Smooth muscle cell (in vitro differentiated cells): Measurements from ENCODE around the gene VPS35. TPM values are rescaled to one million over a fixed set of nuclear protein-coding genes. Genes with fewer than 3 reads are reported as not detected.
"Not testable (repeated sequence)": the region's sequence is repeated elsewhere in the genome, so short reads cannot be mapped to it uniquely, and the experiment has no call there.

Experiments used
- DNase-seq: peaks from one replicate; lab custom pipeline; 2025; ENCODE audit not compliant: unreplicated experiment; lab: John Stamatoyannopoulos, UW
- H2AFZ ChIP-seq: fragments of 200-600 bp; sonication (generic); 2 replicates; pipeline ENCODE4 v1.6.0; 2016; ENCODE audit warnings: antibody characterized with exemption, low read depth, mild to moderate bottlenecking
- H3F3A ChIP-seq: fragments of 200-600 bp; sonication (generic); 2 replicates; pipeline ENCODE4 v1.6.0; 2017; ENCODE audit warnings: antibody characterized with exemption, low read depth
- H3K27ac ChIP-seq: fragments of 200-600 bp; sonication (generic); 2 replicates; pipeline ENCODE4 v1.5.1; 2016; ENCODE audit warnings: low read depth, mild to moderate bottlenecking
- H3K27me3 ChIP-seq: fragments of 200-600 bp; sonication (generic); 2 replicates; pipeline ENCODE4 v1.6.1; 2016; ENCODE audit warnings: low read depth, mild to moderate bottlenecking
- H3K36me3 ChIP-seq: fragments of 200-600 bp; sonication (generic); 2 replicates; pipeline ENCODE4 v1.5.1; 2016; ENCODE audit warnings: low read depth
- H3K4me1 ChIP-seq: fragments of 200-600 bp; sonication (generic); 2 replicates; pipeline ENCODE4 v1.5.1; 2016; ENCODE audit warnings: low read depth
- H3K4me2 ChIP-seq: fragments of 200-600 bp; sonication (generic); 2 replicates; pipeline ENCODE4 v1.6.0; 2016; ENCODE audit warnings: mild to moderate bottlenecking
- H3K4me3 ChIP-seq: fragments of 200-600 bp; sonication (generic); 2 replicates; pipeline ENCODE4 v1.5.1; 2016; ENCODE audit warnings: mild to moderate bottlenecking
- H3K79me2 ChIP-seq: fragments of 200-600 bp; sonication (generic); 2 replicates; pipeline ENCODE4 v1.6.0; 2016; ENCODE audit warnings: low read depth, mild to moderate bottlenecking
- H3K9ac ChIP-seq: fragments of 200-600 bp; sonication (generic); 2 replicates; pipeline ENCODE4 v1.6.0; 2016; ENCODE audit warnings: low read depth
- H3K9me3 ChIP-seq: fragments of 200-600 bp; sonication (generic); replicated peaks from 2 replicates; pipeline ENCODE4 v1.5.1; 2016; ENCODE audit warnings: low read depth
- H4K20me1 ChIP-seq: fragments of 200-600 bp; sonication (generic); 2 replicates; pipeline ENCODE4 v1.6.0; 2016; ENCODE audit warnings: low read depth
- CTCF ChIP-seq: fragments of 200-600 bp; sonication (generic); IDR thresholded peaks from 2 replicates; pipeline ENCODE4 v1.5.1; 2017; ENCODE audit warnings: borderline replicate concordance, mild to moderate bottlenecking, antibody characterized with exemption; ENCODE audit not compliant: insufficient read depth, poor library complexity, severe bottlenecking
- WGBS: methylation state at CpG from one replicate; pipeline ENCODE4 v1.1.7; 2016; ENCODE audit warnings: low lambda C conversion rate; 5-methylcytosine and 5-hydroxymethylcytosine counted together
- polyA plus RNA-seq: library from polyadenylated mRNA; unstranded; fragments of >200 nt; fragmentation: Nextera tagmentation; extraction: Ambion mirVana; gene quantifications from 2 replicates; pipeline ENCODE4 v1.2.1, GENCODE V29; 2016
- total RNA-seq: library from RNA; depleted of rRNA; stranded (reverse); fragments of >200 nt; gene quantifications from 2 replicates; pipeline ENCODE4 v1.2.3, GENCODE V29; 2014

VPS35 gene
- total and polyA plus RNA-seq, 2 experiments from 2014 or later: 59.5 to 103 TPM

GRCh38 chr16:46632778-46633733 is 55.9 kb downstream of the VPS35 start:
- Histone ChIP-seq H3K36me3 (no peaks in the 10 kb centered on the region), H4K20me1 (no peaks in the 10 kb centered on the region), H3F3A (no peaks in the 10 kb centered on the region), H3K4me3 (peak overlapping the region; percentile 48), H3K27ac (no peak overlapping the region), H3K27me3 (peaks cover 23% of the 10 kb centered on the region), H2AFZ (peak overlapping the region; percentile 72), H3K9me3 (no peaks in the 10 kb centered on the region), H3K4me1 (no peaks in the 10 kb centered on the region), H3K9ac (no peak overlapping the region), H3K79me2 (no peaks in the 10 kb centered on the region), H3K4me2 (peak overlapping the region; percentile 84)
- TF ChIP-seq CTCF: no peak
- WGBS: 22% methylated on average over 32 of the region's 32 CpGs
- no peak for DNase-seq

DNA sequence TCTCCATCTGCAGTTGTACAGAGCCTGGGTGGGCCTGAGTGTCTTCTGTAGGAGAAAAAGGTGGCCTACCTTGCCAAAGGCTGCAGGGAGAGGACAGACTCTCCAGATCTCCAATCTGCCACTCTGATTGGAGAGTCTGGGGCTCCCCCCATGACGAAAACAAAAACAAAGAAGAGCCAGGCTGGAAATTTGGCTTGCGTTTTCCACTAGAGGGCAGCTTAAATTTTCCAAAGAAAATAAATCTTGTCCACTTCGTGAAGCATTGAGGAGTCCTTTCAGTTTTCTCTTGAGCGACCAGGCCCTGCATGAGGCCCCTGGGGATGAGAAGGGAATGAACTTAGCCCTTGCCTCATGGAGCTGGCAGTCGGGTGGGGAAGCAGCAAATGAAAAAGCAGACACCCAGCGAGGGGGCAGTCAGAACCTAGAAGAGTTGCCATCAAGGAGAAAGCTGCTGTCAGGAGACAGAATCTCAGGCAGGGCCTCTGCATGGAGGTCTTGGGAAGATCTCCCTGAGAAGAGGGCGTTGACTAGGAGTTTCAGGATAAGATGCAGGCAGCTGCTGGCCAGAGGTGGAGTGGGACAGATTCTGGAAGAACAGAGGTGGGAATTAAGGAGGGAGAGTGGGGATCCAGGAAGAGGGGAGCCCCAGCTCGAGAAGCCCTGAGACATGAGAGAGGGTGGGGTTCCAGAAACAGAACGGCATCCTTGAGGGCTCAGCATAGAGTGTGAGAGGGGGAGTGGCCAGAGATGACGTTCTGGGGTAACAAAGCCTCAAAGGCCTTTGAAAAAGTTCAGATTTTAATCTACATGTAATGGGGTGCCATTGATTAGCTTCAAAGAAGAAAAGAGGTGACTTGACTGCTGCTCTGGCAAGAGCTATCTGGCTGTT is 59.4 kb downstream of the VPS35 start:
- Histone ChIP-seq H3K4me2 (peak overlapping the region; percentile 67), H3K27ac (no peak overlapping the region), H3K79me2 (no peaks in the 10 kb centered on the region), H3K27me3 (peaks cover 16% of the 10 kb centered on the region), H3K9me3 (no peaks in the 10 kb centered on the region), H3K4me3 (no peak overlapping the region), H3K9ac (no peak overlapping the region), H3K4me1 (no peaks in the 10 kb centered on the region), H3F3A (no peaks in the 10 kb centered on the region), H4K20me1 (no peaks in the 10 kb centered on the region), H3K36me3 (no peaks in the 10 kb centered on the region), H2AFZ (peak overlapping the region; percentile 16)
- 50% methylated on average over 10 of the region's 10 CpGs for WGBS
- DNase-seq: no peak
- peak; percentile 33 for TF ChIP-seq CTCF

DNA sequence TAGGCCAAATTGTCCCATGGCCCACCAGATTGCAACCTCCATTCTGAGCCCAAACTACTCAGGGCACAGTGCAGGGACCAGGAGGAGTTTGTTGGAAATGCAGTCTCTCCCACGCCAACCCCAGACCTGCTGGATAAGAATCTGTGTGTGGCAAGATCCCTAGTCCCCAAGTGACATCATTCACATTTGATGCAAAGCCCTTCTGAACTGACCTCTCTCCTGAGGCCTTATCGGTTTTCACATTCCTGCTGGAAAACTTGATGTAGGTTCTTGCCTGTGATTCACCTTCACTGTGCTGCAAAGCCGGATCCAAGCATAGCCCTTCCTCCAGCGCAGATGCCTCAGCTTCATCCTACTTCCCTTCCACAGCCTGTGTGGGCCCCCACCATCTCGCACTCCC is 61.2 kb downstream of the VPS35 start:
- no peak overlapping the region for H3K9ac ChIP-seq
- no peak for TF ChIP-seq CTCF
- 91% methylated on average over 5 of the region's 5 CpGs for WGBS
- no peaks in the 10 kb centered on the region for H4K20me1 ChIP-seq
- H3K4me3 ChIP-seq: no peak overlapping the region
- no peaks in the 10 kb centered on the region for H3K36me3 ChIP-seq
- H3K27me3 ChIP-seq: peaks cover 8% of the 10 kb centered on the region
- no peaks in the 10 kb centered on the region for H3K79me2 ChIP-seq
- DNase-seq: no peak
- H3K9me3 ChIP-seq: no peaks in the 10 kb centered on the region
- no peaks in the 10 kb centered on the region for H3F3A ChIP-seq
- no peak overlapping the region for H3K4me2 ChIP-seq
- H3K27ac ChIP-seq: no peak overlapping the region
- no peaks in the 10 kb centered on the region for H3K4me1 ChIP-seq
- no peak overlapping the region for H2AFZ ChIP-seq

- not testable (repeated sequence) for H3K27me3 ChIP-seq, H3K9me3 ChIP-seq, H4K20me1 ChIP-seq, H3K4me2 ChIP-seq, H3K4me1 ChIP-seq, H3F3A ChIP-seq, H3K9ac ChIP-seq, H2AFZ ChIP-seq, H3K4me3 ChIP-seq, H3K27ac ChIP-seq, DNase-seq, H3K79me2 ChIP-seq, H3K36me3 ChIP-seq
- WGBS: 97% methylated on average over 22 of the region's 22 CpGs
Observed at GRCh38 chr16:46626681-46627080, 62.3 kb downstream of the VPS35 start.

DNA sequence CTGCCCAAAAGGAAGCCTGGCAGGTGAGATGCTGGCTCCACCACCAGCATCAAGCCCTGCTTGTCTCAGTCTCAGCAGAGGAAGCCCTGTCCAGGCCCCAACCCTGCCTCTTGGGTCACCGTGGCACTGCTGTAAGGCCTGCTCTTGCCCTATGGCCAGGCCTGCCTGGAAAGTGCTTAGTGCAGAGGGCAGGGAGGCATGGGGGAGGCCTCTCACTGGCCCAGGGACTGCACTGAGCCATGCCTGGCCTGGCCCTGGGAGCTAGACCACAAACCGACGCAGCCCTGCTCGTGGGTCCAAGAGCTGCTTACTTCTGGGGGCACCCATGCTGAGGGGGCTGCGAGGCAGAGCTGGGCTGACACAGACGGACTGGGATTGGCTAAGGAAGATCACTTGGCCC is 64.1 kb downstream of the VPS35 start:
- peaks cover 13% of the 10 kb centered on the region for H3K79me2 ChIP-seq
- H3F3A ChIP-seq, H3K9me3 ChIP-seq, H2AFZ ChIP-seq, H3K4me2 ChIP-seq, H3K4me1 ChIP-seq, H3K27me3 ChIP-seq, H3K9ac ChIP-seq, H3K36me3 ChIP-seq, H3K4me3 ChIP-seq, DNase-seq, H4K20me1 ChIP-seq, H3K27ac ChIP-seq: not testable (repeated sequence)
- 90% methylated on average over 6 of the region's 6 CpGs for WGBS
